Psoas muscle (tissue), 8 donors: ENCODE data around the gene FMNL3. TPM values are rescaled to one million over a fixed set of nuclear protein-coding genes. Genes with fewer than 3 reads are reported as not detected.

Experiments used
- ATAC-seq, 4 donors: fragments of 200-7000 bp; cut with Tn5 transposase; one replicate each; pipeline ENCODE4 v1.9.1; 2020; ENCODE audit warnings: moderate library complexity in 3 of 4, mild to moderate bottlenecking in 2 of 4
- DNase-seq, 2 donors: peaks; one replicate each; pipeline ENCODE4 v3.0.0-alpha.2; 2020
- H3K27ac ChIP-seq: fragments of 200-600 bp; one replicate; pipeline ENCODE4 v1.8.0; 2022
- H3K27me3 ChIP-seq, 3 donors: fragments of 200-600 bp in 1 of 3; one replicate each; pipeline versions ENCODE4 v1.6.1 to v1.8.0; 2013 to 2022; ENCODE audit warnings: low read length in 2 of 3, mild to moderate bottlenecking in 2 of 3, moderate library complexity in 1 of 3; ENCODE audit not compliant: insufficient read depth in 3 of 3
- H3K36me3 ChIP-seq, 2 donors: fragments of 200-600 bp in 1 of 2; one replicate each; pipeline versions ENCODE4 v1.6.1 to v1.8.0; 2013 to 2022; ENCODE audit warnings: low read depth in 1 of 2, mild to moderate bottlenecking in 1 of 2, moderate library complexity in 1 of 2; ENCODE audit not compliant: insufficient read depth in 1 of 2
- H3K4me1 ChIP-seq: fragments of 200-600 bp; one replicate; pipeline ENCODE4 v1.8.0; 2022
- H3K4me3 ChIP-seq: fragments of 200-600 bp; one replicate; pipeline ENCODE4 v1.8.0; 2022; ENCODE audit warnings: mild to moderate bottlenecking
- H3K9me3 ChIP-seq: fragments of 200-600 bp; one replicate; pipeline ENCODE4 v1.8.0; 2022
- CTCF ChIP-seq: fragments of 200-600 bp; IDR thresholded peaks from one replicate; pipeline ENCODE4 v1.8.0; 2022; ENCODE audit warnings: antibody characterized with exemption
- WGBS, 3 donors: extraction: QIAGEN DNeasy Blood & Tissue Kit; methylation state at CpG; one replicate each; pipeline versions ENCODE4 v1.1.6 to v1.1.7; 2013; 5-methylcytosine and 5-hydroxymethylcytosine counted together
- intact Hi-C, 2 donors: fragments of 100-400 bp; cut with DNase I; formaldehyde crosslinking; loops; one replicate each; pipeline versions ENCODE4 v1.11.0 to v1.14.2; 2022
- polyA plus RNA-seq, 3 donors: library from polyadenylated mRNA; stranded (reverse); fragments of 200-250 nt; gene quantifications; one replicate each; pipeline ENCODE4 v1.2.3, GENCODE V29; 2013
- total RNA-seq, 4 donors: library from RNA; stranded (reverse); fragmentation: NEBNext Ultra II Directional in 2 of 4; extraction: Animal tissue kit (Norgen Biotek cat#: 25700) in 2 of 4; gene quantifications; one replicate each; pipeline versions ENCODE4 v1.2.1 to v1.2.4, GENCODE V29; 2021 to 2023
- donor health status: healthy with polysubstance abuse.
- donor health status: DM: no; HTN: no; CAD: no; lungs with moderate emphysema.
- donor health status: Bipolar disorder and iron deficiency.
- donor health status: healthy.
- donor health status: DM: yes; HTN: yes; CAD: no.
- donor health status: DM: no; HTN: no; CAD: no.
- donor health status: DM: no; HTN: no; CAD: no.
- donor health status: DM: yes; HTN: yes; CAD: no.

The FMNL3 gene
- total and polyA plus RNA-seq, 7 donors, result 1.5 to 11.3 (median 5.5) TPM

- no peak for DNase-seq
These were observed 74.8 kb downstream of the FMNL3 start for GRCh38 chr12:49632401-49632800.

DNA sequence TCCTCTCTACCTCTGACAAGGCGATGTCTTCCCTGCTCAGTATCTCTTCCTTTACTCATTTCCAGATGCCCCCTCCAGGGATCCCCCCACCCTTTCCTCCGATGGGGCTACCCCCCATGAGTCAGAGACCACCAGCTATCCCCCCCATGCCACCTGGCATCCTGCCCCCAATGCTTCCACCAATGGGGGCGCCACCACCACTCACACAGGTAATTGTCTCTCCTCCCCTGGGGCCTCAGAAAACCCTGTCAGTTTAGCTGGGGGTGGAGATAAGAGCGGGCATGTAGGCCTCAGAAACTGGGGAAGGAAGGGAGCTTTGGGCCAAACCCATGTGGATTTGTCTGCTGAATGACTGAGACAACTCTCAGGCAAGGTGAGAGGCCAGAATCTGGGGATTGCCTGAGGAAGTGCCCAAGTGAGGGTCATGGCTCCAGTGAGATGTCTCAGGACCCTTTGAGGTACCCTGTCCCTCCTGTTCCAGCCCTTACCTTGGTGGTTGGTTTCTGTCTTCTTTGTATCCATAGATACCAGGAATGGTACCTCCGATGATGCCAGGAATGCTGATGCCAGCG, 75.8 kb downstream of the FMNL3 start:
- WGBS, 3 donors, result 90 to 96% (median 92%) methylated on average over 6 of the region's 6 CpGs
- TF ChIP-seq CTCF, result no peak
- Histone ChIP-seq H3K9me3 (no peaks in the 10 kb centered on the region), H3K27ac (no peak overlapping the region), H3K4me1 (peaks cover 2% of the 10 kb centered on the region), H3K36me3 (peaks cover 0 to 49% of the 10 kb centered on the region in 2 donors), H3K27me3 (no peaks in the 10 kb centered on the region), H3K4me3 (no peak overlapping the region)
- ATAC-seq (no peak), DNase-seq (no peak)
- intact Hi-C loops, result no loop called here

More at GRCh38 chr12:49632401-49632800, 74.8 kb downstream of the FMNL3 start:
- Histone ChIP-seq H3K27me3 (no peaks in the 10 kb centered on the region), H3K9me3 (no peaks in the 10 kb centered on the region), H3K27ac (no peak overlapping the region), H3K4me1 (peaks cover 10% of the 10 kb centered on the region), H3K4me3 (no peak overlapping the region), H3K36me3 (peaks cover 0 to 58% of the 10 kb centered on the region in 2 donors)
- ATAC-seq, result no peak
- no peak for TF ChIP-seq CTCF
- intact Hi-C loops, result no loop called here
- WGBS, 3 donors, result 85 to 90% (median 87%) methylated on average over 9 of the region's 9 CpGs

DNA sequence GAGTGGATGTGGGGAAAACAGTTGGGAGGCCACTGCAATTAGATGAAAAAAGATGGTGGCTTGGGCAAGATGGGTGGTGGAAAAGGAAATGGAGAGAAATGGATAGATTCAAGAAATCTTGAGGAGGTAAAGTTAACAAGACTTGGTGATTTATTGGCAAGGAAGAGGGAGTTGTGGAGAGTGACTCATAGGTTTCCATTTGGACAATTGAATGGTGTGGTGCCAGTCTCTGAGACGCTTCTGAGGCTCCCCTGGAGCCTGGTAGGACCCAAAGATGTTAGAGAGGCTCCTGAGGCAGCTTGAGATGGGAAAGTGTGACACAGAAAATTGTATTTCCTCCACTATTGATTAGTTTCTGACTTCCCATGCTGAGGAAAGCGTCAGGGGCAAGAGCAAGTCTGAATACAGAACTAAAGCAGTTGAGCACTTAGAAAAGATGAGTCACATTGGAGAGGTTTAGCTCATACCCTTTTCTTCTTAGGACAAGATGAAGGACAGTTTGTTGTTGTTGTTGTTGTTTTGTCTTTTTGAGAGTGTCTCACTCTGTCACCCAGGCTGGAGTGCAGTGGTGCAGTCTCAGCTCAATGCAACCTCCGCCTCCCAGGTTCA, 79.3 kb downstream of the FMNL3 start:
- no peak for TF ChIP-seq CTCF
- no peak overlapping the region for H3K4me3 ChIP-seq
- ATAC-seq (no peak), DNase-seq (no peak)
- H3K9me3 ChIP-seq, result no peaks in the 10 kb centered on the region
- peaks cover 0 to 14% of the 10 kb centered on the region in 2 donors for H3K36me3 ChIP-seq
- WGBS, 3 donors, result 82 to 87% (median 83%) methylated on average over 3 of the region's 3 CpGs
- no peaks in the 10 kb centered on the region for H3K4me1 ChIP-seq
- no peak overlapping the region for H3K27ac ChIP-seq
- H3K27me3 ChIP-seq, result no peaks in the 10 kb centered on the region
- intact Hi-C loops, result loop anchor here in 1 of 2 donors (10.0 kb wide), 1 partner anchor 207 kb away; no protein-coding TSS in a partner anchor

DNA sequence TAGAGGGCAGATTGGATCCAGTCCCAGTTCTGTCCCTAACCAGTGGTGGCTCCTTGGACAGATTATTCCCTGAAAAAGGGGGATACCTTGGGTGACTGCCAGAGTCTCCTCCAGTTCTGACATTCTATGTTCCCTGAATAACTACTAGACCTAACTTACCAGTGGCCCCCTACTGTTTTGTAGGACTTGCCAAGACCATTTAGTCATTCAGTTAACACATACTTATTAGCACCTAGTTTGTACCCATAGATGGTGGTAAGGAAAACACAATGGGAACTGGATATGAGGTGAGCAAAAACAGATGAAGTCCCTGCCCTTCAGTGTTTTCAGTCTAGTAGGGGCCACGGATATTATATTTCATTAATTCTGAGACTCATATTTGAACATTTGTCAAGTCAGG, 80.4 kb downstream of the FMNL3 start:
- DNase-seq, result no peak
- Histone ChIP-seq H3K27me3 (no peaks in the 10 kb centered on the region), H3K9me3 (no peaks in the 10 kb centered on the region), H3K36me3 (peaks cover 0 to 5% of the 10 kb centered on the region in 2 donors), H3K4me1 (peaks cover 2% of the 10 kb centered on the region), H3K27ac (no peak overlapping the region), H3K4me3 (no peak overlapping the region)
- ATAC-seq, result no peak
- intact Hi-C loops, result loop anchor here in 1 of 2 donors (10.0 kb wide), 1 partner anchor 208 kb away; no protein-coding TSS in a partner anchor
- no peak for TF ChIP-seq CTCF
- 77 to 93% (median 79%) methylated on average over 1 of the region's 1 CpG for WGBS, 3 donors
